ENCODE results near the gene ZNF860. TPM values are rescaled to one million over a fixed set of nuclear protein-coding genes. Genes with fewer than 3 reads are reported as not detected.

ZNF860 gene
- 2.9 TPM for total RNA-seq

DNA sequence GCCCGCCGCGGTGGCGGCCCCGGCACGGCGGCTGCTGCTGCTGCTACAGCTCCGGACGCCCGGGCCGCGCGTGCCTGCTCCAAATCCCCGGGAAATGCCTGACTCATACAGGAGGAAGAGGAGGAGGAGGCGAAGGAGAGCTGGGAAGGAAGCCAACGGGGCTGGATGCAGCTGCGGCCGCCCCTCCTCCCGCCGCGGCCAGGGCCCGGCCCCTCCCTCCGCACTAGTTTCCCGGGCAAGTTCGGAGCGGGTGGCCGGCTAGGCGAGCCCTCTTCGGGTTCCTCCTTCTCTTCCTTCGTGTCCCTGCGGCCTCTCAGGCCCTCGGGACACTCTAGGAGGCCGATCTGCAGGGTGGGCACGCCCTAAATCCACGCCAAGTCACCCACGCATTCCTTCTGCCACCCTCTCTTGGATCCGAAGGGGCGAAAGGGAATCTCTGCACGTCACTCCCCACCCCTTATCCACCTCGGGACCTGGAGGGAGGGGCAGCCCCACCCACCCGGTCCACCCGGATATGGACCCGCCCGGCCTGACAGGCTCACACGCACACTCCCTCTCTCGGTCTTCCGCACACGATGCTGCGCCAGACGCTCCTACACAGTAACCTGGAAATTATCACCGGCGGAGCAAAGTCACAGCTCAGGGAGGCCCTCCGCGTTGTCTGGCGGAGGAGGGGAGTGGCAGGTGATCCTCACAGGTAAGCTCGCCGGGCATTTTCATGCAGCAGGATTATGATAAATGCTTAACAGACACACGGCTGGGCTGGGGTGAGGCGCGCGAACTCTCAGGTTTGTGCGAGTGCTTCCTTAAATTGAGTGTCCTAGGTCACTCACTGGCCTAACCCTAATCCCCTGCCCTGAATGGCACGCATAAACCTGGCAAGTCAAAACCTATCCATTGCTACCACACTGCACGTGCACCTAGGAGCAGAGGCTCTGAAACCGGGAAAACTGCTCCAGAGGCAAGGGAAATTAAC lies at the start of gene ZNF860, which contains the start of gene OSBPL10:
Gene ZNF860, plus strand, starts transcription at position 545 of the 976 bp plus-strand sequence. CDS start 7,330 bp downstream, outside the sequence.
Gene OSBPL10, minus strand, starts transcription at position 57 of the 976 bp plus-strand sequence. CDS start 83 bp downstream, outside the sequence.
- ATAC-seq, result peak; percentile 93

DNA sequence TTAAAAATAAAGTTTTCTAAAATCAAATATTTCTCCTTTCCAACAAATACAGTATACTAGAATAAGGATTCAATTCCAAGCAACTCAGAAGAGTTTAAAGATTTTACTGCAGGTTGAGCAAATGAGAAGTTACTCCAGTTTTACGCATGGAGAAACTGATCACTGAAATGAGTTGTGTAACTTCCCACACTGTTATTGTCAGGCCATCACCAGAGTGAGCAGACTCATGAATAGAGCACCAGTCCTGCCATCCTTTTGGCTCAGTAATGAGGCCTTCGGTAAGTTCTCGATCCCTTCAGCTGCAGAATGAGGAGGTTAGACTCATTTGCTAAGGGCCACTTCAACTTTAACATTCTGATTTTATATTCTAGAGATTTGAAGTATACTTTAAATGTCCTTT lies 48.6 kb upstream of the ZNF860 start:
- no peak for ATAC-seq

DNA sequence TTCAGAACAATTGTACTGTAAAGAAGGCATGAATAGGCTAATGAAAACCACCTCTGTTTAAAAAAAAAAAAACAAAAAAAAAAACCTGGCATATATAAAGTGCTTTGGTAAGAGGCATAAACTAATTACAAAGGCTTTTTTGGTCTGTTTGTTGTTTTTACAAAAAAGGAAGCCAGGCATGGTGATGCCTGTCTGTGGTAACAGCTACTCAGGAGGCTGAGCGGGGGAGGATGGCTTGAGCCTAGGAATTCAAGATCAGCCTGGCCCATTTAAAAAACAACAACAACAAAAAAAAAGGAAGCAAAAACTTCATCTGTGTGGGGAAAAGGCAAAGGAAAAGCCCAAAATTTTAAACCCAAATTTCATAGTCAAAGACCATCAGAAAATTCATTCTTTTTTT lies 47.5 kb upstream of the ZNF860 start:
- no peak for ATAC-seq

DNA sequence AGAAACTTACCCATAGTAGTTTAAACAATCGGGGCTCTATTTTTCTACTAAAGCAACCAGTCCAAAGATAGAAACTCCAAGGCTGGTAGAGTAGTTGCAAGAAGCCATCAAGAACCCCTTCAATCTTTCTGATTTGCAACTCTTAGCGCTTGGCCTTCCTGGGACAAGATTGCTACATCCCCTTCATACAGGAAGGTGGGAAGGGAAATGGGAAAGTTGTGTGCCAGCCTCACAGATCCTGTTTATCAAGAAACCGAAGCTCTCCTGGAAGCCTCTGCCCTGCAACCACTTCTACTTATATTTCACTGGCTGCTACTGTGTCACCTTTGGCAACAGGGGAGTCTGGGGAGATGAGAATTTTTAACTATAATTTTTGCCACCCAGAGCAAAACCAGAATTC lies 46.7 kb upstream of the ZNF860 start:
- ATAC-seq, result peak; percentile 52

DNA sequence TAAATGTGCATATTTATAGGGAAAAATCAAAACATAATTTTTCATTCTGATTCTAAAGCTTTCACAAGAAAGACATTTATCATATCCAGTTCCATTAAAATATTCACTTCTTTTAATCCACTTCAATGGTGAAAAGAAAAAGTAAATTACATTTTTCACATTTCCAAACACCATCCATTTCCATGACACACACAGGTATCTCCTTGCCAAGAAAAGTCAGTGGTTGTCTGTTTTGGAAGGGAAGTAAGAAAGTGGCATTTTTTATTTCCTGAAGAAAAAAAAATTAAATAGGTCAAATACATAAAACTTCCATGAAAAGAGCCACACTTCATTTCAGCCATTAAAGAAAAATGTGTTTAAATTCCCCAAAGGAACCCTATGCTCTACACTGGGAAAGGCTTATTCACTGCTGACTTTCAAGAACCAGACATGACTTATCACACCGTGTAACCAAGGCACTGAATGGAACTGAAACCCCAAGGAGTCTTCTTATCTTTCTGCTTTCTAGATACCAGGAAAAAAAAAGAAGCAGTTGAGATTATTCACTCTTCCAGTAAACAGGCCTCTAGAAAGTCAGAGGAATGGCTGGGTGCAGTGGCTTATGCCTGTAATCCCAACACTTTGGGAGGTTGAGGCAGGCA lies 45.0 kb upstream of the ZNF860 start:
- no peak for ATAC-seq

DNA sequence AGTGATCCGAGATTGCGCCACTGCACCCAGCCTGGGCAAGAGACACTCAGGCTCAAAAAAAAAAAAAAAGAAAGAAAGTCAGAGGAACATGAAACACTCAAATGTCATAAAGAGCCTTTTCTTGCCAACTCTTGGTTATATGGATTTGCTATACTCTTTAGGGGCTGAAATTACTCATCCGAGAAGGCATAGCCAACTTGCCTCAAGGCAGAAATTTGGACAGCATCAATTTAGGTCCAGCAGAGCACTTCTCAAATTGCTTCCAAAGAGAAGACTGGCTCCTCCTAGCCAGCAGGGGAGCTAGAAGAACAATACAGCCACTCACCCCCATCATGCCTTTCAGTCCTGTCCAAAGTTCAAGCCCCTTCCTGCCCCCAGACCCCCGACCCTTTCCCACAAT lies 44.3 kb upstream of the ZNF860 start:
- no peak for ATAC-seq

DNA sequence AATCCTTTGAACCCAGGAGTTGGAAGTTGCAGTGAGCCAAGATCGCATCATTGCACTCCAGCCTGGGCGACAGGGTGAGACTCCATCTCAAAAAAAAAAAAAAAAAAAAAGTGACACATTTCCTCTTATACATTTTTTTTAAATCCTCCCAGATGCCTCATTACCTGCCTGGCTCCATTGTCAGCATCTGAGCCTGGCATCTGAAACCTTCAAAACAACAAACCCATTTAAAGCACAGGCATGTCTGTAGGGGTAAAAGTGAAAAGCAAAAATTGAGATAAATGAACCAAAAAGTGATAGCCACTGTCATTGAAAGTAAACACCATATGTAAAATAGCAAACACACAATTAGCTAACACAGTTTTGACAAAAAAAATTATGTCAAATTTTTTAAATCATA lies 39.1 kb upstream of the ZNF860 start:
- ATAC-seq, result no peak

DNA sequence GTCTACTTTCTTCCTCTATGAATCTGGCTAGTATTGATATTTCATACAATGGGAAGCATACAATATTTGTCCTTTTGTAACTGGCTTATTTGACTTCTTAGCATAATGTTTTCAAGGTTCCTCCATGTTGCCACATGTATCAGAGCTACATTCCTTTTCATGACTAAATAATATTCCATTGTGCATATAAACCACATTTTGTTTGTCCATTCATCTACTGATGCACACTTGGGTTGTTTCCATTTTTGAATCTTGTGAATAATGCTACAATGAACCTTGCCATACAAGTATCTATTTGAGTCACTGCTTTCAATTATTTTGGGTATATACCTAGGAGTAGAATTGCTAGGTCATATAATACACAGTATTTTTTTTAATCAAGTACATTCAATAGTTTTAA lies 38.5 kb upstream of the ZNF860 start:
- peak; percentile 52 for ATAC-seq

DNA sequence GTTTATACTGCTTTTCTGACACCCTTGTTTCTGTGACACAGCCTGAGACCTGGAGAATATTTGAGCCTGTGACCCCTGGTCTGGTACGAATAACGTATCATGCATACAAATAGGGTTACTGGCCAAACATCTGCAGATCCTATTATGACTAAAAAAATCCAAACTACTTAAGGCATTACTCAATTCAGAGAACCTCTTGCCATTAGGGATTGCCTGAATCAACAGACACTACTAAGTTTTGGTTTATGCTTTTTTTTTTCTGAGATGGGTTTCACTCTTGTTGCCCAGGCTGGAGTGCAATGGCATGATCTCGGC lies 35.9 kb upstream of the ZNF860 start:
- ATAC-seq, result no peak

DNA sequence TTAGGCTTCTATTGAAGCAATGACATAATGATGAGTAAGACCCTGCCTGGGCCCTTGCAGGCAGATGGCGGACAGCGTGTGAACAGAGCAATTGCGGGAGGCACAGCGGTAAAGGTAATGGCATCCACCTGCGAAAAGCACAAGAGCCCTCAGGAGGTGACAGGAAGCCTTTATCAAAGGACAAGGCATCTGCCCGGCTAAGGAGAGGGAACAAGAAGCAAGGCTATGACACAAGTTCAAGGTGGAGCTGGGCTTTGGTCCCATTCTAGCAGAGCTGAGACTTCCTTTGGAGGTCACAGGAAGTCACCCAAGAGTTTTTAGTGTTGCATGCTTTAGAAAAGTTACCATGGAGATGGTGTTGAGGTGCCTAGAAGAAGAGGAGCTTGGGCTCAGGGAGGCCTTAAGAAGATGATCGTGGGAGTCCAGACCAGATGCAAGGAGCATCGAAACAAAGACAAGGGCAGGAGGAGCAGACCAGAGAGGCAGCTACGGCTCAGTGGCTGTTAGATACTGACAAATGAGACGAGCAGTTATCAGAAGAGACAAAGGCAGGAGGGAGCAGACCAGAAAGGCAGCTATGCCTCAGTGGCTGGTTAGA lies 35.0 kb upstream of the ZNF860 start:
- ATAC-seq, result no peak

DNA sequence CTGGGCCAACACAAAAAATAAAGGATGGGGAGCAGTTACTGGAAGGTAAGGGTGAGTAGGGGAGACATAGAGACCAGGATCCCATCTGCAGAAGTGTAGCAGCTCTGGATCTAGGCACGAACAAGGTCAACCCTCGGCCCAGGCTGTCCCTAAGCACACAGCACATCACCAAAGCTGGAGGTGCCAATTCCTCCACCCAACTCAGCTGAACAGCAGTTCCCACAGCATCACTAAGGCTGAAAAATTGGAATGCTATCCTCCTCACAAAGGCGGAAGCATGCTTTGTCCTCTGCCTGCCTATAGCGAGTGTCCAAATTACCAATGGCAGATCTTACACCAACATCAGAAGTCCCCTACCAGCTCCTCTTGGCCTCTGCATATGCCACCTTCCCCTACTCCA lies 34.4 kb upstream of the ZNF860 start:
- ATAC-seq, result peak; percentile 6

DNA sequence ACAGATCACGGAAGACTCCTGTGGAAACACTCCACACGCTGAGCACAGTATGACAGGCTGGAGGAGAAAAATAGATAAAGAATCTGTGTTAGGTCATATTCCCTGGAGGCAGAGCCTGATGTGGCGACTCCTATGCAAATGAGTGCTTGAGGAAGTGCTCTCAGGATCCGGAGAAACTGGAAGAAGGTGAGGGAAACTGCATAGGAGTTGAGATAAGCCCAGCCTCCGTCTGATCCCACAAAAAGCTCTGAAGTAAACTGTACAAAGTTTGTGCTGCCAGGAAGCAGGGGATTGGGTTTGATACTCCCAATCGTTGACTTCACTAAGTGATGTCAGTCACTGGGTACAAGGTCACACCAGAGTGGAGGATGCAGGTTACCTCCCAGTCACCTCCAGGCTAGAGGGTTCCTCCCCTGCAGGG lies 33.9 kb upstream of the ZNF860 start:
- peak; percentile 72 for ATAC-seq

DNA sequence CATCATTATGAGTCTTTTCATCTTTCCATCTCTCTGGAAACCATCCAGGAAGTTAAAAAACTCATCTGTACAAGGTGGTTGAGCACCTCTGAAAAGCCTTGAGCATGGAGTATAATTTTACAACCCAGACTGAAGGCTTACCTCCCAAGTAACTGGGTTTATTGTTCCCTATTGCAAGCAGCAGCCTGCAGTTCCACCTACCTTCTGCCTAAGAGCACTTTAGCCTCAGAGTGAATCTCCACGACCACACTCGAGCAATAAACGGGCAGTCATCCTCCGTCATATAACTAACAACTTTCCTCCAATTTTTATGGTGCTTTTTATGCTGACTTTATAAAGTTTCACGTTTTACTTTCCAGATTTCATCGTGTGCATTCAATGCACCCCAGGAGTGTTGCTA lies 33.3 kb upstream of the ZNF860 start:
- ATAC-seq, result no peak

DNA sequence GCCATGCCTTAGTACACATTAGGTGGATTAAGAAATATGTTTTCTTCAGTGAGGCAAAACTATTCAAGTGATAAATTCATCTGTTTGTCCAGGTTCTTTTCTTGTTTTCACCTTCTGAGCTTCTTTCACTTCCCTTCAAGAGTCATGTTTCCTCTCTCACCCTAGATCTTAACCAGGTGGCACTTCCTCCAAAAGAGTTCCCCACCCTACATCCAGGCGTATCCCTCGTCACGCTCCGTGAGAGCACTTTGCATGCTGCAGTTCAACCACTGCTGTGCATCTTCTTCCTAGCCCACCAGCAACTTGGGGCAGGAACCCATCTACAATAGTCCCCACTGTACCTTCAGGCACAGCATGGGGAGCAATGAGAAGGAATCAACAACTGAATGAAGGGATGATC lies 29.3 kb upstream of the ZNF860 start:
- ATAC-seq, result peak; percentile 49

DNA sequence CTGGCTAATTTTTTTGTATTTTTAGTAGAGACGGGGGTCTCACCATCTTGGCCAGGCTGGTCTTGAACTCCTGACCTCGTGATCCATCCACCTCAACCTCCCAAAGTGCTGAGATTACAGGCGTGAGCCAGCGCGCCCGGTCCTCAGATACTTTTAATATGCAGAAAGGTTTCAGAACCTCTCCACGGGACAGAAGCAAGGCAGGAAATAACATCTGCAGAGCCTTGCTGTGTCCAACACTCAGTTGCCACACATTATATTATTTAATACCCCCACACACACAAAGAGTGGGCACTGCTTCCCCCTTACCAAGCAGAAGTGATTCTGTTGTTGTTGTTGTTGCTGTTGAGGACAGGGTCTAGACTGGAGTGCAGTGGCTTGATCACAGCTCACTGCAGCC lies 28.5 kb upstream of the ZNF860 start:
- peak; percentile 23 for ATAC-seq

DNA sequence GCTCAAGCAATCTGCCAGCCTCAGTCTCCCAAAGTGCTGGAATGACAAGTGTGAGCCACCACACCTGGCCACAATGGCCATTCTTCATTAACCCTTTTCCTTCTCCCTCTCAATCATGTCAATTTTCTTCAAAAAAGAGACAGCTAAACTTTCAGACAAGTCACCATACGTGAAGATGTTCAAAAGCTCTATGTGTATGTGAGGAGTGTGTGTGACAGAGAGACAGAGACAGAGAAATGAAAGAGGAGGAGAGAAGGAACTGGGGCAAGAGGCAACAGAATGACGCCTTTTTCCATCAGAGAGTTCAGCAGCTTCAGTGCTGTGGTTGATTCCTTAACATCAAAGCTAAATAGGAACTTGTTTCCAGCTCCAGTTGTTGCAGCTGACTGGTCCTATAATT lies 27.9 kb upstream of the ZNF860 start:
- ATAC-seq, result no peak

DNA sequence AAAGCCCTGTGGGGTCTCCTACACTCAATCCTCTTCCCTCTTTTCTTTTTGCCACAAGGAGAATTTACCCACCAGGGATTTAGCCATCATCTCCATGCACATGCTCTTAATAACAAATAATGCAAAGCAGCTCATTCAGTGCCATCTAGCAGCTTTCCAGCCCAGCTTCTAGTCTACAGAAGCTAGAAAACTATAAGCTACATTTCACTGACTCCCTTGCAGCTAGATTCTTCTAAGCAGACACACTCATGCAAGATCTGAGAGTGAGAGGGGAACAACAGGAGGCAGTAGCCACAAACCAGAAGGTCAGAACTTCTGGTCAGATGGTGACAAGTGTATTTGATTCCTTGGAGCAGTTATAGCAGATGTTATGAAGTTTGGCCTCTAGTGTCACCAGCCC lies 26.0 kb upstream of the ZNF860 start:
- ATAC-seq, result no peak

DNA sequence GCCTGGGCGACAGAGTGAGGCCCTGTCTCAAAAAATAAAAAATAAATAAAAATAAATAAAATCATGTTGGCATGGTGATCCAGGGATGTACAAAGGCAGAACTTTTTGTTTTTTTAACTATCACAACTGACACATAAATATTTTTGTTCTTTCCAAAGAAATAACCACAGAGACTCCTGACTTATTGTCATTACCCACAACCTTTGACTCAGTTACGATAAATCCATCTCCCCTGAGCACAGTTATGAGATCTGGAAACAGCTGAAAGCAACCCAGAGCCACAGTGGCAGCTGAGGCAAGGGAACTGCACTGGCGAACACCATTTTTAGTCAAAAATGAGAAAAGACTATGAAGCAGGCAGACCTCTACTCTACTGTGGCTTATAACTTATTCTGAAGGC lies 24.4 kb upstream of the ZNF860 start:
- no peak for ATAC-seq

DNA sequence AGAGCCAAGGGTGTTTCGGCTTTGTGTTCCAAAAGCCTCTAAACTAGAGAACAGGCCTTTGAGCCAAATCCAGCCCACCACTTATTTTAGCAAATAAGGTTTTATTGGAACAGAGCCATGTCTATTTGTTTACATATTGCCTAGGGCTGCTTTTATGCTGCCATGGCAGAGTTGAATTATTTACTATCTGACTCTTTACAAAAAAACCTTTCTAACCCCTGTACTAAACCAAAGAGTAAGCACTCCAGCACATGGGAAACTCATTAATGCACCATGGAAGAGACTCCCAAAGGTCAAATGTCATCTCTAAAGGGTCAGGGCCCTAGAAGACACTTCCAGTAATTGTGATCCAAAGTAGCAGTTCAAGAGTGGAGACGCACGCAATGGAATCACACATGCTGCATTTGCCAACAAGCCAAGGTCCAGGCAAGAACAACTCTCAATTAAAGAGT lies 22.8 kb upstream of the ZNF860 start:
- no peak for ATAC-seq

DNA sequence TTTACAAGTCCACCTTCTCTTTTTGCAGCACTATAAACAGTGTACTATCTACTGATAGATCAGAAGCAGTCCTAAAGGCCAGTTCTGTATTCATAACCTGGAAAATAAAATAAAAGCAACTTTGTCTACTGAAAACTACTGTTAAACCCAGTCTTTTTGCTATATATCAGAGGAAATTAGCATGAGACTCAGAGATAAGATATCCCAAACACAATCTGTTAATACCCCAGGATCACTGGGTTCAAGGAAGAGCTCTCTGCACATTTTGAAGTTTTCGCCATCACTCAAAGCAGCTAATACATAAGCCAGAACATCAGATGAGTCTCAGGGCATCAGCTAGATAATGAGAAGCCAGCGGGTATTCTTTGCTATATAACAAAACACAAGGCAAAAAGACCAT lies 22.3 kb upstream of the ZNF860 start:
- ATAC-seq, result no peak

DNA sequence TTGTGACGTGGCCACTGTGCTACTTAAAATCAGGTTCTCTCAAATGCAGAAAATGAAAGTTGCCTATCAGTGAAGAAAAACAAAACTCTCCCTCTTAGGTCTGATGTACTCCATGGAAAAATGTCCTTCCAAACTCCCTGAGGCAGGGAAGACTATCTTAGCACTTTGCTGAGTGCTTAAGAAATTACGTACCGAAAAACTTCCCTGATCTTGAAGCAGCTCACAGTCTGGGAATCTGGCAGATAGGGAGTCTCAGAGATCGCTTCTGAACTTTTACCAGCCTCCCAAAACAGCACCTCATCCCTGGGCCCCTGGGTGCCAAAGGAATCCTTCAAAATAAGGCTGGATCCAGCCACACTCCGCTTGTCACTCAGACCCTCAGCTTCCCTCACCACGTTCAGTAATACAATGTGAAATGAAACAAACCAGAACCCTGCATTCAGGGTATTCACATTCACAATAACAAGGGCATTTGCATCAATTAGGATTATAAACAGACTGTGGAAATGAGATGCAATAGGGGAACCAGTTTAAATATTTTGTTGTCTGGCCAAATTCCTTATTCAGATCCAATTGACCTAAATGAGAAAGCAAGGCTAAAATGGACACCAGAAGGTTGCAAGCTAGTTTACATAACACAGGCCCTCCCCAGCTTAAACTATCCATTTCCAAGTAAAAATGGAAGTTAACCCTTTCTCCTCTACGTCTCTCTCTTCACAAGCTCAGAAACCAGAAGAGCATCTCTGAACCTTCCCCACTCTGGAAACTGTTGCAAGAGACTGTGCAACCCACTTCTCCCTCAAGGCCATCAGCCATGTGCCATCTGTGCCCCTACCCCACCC lies 21.4 kb upstream of the ZNF860 start:
- no peak for ATAC-seq

DNA sequence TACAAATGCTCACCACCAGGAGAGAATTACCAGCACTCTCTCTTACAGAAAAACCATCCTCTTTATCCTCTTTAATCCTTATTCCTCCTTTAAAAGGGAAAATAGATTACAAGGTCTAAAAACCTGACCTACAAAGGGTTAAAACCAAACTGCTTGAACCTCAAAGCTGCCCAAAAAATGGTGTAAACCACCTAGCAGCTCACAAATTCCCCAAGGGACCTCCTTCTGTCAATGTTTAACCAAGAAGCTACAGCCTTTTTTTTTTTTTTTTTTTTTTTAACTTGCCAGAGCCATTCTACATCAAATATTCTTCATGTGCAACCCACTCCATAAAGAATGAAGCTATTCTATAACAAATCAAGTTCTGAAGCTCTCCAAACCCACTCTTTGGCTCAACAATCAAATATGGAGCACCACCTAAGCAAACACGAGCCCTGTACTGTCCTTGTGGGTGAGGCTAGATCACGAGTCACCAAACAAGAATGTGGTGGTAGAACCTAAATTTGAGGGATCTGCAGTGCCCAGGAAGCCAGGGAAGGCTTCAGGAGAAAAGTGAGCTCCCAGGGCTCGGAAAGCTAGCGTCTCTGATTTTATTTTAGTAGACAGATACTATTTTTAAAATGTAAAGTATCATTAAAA lies 20.6 kb upstream of the ZNF860 start:
- ATAC-seq, result peak; percentile 64

Measured in esophagus mucosa (tissue), 1 donor.